ENCODE data around the gene MED7.

MED7 gene

GRCh38 chr5:157175071-157175612 lies 32.5 kb upstream of the MED7 start:
- H3K4me1 ChIP-seq (ENCODE audit: insufficient read depth, low read length): no peaks in the 10 kb centered on the region
- no peaks in the 10 kb centered on the region for H3K9me3 ChIP-seq (ENCODE audit: low read length)
- H3K27me3 ChIP-seq (ENCODE audit: insufficient read depth, low read length): no peaks in the 10 kb centered on the region
- H3K36me3 ChIP-seq (ENCODE audit: insufficient read depth, low read length): no peaks in the 10 kb centered on the region
- no peak overlapping the region for H3K4me3 ChIP-seq (ENCODE audit: low read length)
- no peak overlapping the region for H2AFZ ChIP-seq (ENCODE audit: low read depth, low read length)

- Histone ChIP-seq H3K36me3 (ENCODE audit: insufficient read depth, low read length) (no peaks in the 10 kb centered on the region), H3K27me3 (ENCODE audit: insufficient read depth, low read length) (no peaks in the 10 kb centered on the region), H2AFZ (ENCODE audit: low read depth, low read length) (no peak overlapping the region), H3K9me3 (ENCODE audit: low read length) (no peaks in the 10 kb centered on the region), H3K4me3 (ENCODE audit: low read length) (no peak overlapping the region), H3K4me1 (ENCODE audit: insufficient read depth, low read length) (no peaks in the 10 kb centered on the region)
These were observed 29.7 kb upstream of the MED7 start for GRCh38 chr5:157172403-157172802.

GRCh38 chr5:157168286-157168685 lies 25.6 kb upstream of the MED7 start:
- Histone ChIP-seq H2AFZ (ENCODE audit: low read depth, low read length) (no peak overlapping the region), H3K4me3 (ENCODE audit: low read length) (no peak overlapping the region), H3K9me3 (ENCODE audit: low read length) (no peaks in the 10 kb centered on the region), H3K27me3 (ENCODE audit: insufficient read depth, low read length) (no peaks in the 10 kb centered on the region), H3K4me1 (ENCODE audit: insufficient read depth, low read length) (no peaks in the 10 kb centered on the region), H3K36me3 (ENCODE audit: insufficient read depth, low read length) (no peaks in the 10 kb centered on the region)

- H3K27me3 ChIP-seq (ENCODE audit: insufficient read depth, low read length): no peaks in the 10 kb centered on the region
- H3K4me3 ChIP-seq (ENCODE audit: low read length): no peak overlapping the region
- no peak overlapping the region for H2AFZ ChIP-seq (ENCODE audit: low read depth, low read length)
- no peaks in the 10 kb centered on the region for H3K4me1 ChIP-seq (ENCODE audit: insufficient read depth, low read length)
- no peaks in the 10 kb centered on the region for H3K36me3 ChIP-seq (ENCODE audit: insufficient read depth, low read length)
- no peaks in the 10 kb centered on the region for H3K9me3 ChIP-seq (ENCODE audit: low read length)
These were observed 24.6 kb upstream of the MED7 start for GRCh38 chr5:157167214-157167621.

- Histone ChIP-seq H3K36me3 (ENCODE audit: insufficient read depth, low read length) (no peaks in the 10 kb centered on the region), H3K4me3 (ENCODE audit: low read length) (no peak within 1 kb of the TSS), H3K4me1 (ENCODE audit: insufficient read depth, low read length) (no peaks in the 10 kb centered on the region), H3K9me3 (ENCODE audit: low read length) (no peaks in the 10 kb centered on the region), H3K27me3 (ENCODE audit: insufficient read depth, low read length) (no peaks in the 10 kb centered on the region), H2AFZ (ENCODE audit: low read depth, low read length) (no peak within 1 kb of the TSS)
These were observed 23.8 kb upstream of the MED7 start, which contains the start of gene GARIN3 for GRCh38 chr5:157166214-157167213. GARIN3 (minus strand) TSS chr5:157166264; CDS start chr5:157166168, 96 bp downstream.

- H2AFZ ChIP-seq (ENCODE audit: low read depth, low read length): no peak overlapping the region
- no peaks in the 10 kb centered on the region for H3K27me3 ChIP-seq (ENCODE audit: insufficient read depth, low read length)
- no peak overlapping the region for H3K4me3 ChIP-seq (ENCODE audit: low read length)
- no peaks in the 10 kb centered on the region for H3K36me3 ChIP-seq (ENCODE audit: insufficient read depth, low read length)
- H3K9me3 ChIP-seq (ENCODE audit: low read length): no peaks in the 10 kb centered on the region
- no peaks in the 10 kb centered on the region for H3K4me1 ChIP-seq (ENCODE audit: insufficient read depth, low read length)
These were observed 23.0 kb upstream of the MED7 start for GRCh38 chr5:157165668-157166067.

- Histone ChIP-seq H3K4me1 (ENCODE audit: insufficient read depth, low read length) (no peaks in the 10 kb centered on the region), H3K27me3 (ENCODE audit: insufficient read depth, low read length) (no peaks in the 10 kb centered on the region), H3K36me3 (ENCODE audit: insufficient read depth, low read length) (no peaks in the 10 kb centered on the region), H3K9me3 (ENCODE audit: low read length) (no peaks in the 10 kb centered on the region), H3K4me3 (ENCODE audit: low read length) (no peak overlapping the region), H2AFZ (ENCODE audit: low read depth, low read length) (no peak overlapping the region)
These were observed 22.6 kb upstream of the MED7 start for GRCh38 chr5:157165261-157165660.

- H2AFZ ChIP-seq (ENCODE audit: low read depth, low read length): no peak overlapping the region
- H3K9me3 ChIP-seq (ENCODE audit: low read length): no peaks in the 10 kb centered on the region
- H3K4me1 ChIP-seq (ENCODE audit: insufficient read depth, low read length): no peaks in the 10 kb centered on the region
- H3K4me3 ChIP-seq (ENCODE audit: low read length): no peak overlapping the region
- H3K36me3 ChIP-seq (ENCODE audit: insufficient read depth, low read length): no peaks in the 10 kb centered on the region
- H3K27me3 ChIP-seq (ENCODE audit: insufficient read depth, low read length): peaks cover 3% of the 10 kb centered on the region
These were observed 21.9 kb upstream of the MED7 start for GRCh38 chr5:157164521-157164920.

- Histone ChIP-seq H3K4me3 (ENCODE audit: low read length) (no peak overlapping the region), H3K9me3 (ENCODE audit: low read length) (no peaks in the 10 kb centered on the region), H3K27me3 (ENCODE audit: insufficient read depth, low read length) (peaks cover 3% of the 10 kb centered on the region), H3K36me3 (ENCODE audit: insufficient read depth, low read length) (no peaks in the 10 kb centered on the region), H2AFZ (ENCODE audit: low read depth, low read length) (no peak overlapping the region), H3K4me1 (ENCODE audit: insufficient read depth, low read length) (no peaks in the 10 kb centered on the region)
These were observed 20.4 kb upstream of the MED7 start for GRCh38 chr5:157162919-157163510.

GRCh38 chr5:157161996-157162395 lies 19.3 kb upstream of the MED7 start:
- Histone ChIP-seq H3K9me3 (ENCODE audit: low read length) (no peaks in the 10 kb centered on the region), H3K4me3 (ENCODE audit: low read length) (no peak overlapping the region), H2AFZ (ENCODE audit: low read depth, low read length) (no peak overlapping the region), H3K27me3 (ENCODE audit: insufficient read depth, low read length) (peaks cover 3% of the 10 kb centered on the region), H3K4me1 (ENCODE audit: insufficient read depth, low read length) (no peaks in the 10 kb centered on the region), H3K36me3 (ENCODE audit: insufficient read depth, low read length) (no peaks in the 10 kb centered on the region)

GRCh38 chr5:157160001-157160400 lies 17.3 kb upstream of the MED7 start:
- no peaks in the 10 kb centered on the region for H3K4me1 ChIP-seq (ENCODE audit: insufficient read depth, low read length)
- H2AFZ ChIP-seq (ENCODE audit: low read depth, low read length): no peak overlapping the region
- no peaks in the 10 kb centered on the region for H3K36me3 ChIP-seq (ENCODE audit: insufficient read depth, low read length)
- H3K9me3 ChIP-seq (ENCODE audit: low read length): no peaks in the 10 kb centered on the region
- H3K4me3 ChIP-seq (ENCODE audit: low read length): no peak overlapping the region
- H3K27me3 ChIP-seq (ENCODE audit: insufficient read depth, low read length): peaks cover 3% of the 10 kb centered on the region

- Histone ChIP-seq H3K4me3 (ENCODE audit: low read length) (no peak overlapping the region), H3K4me1 (ENCODE audit: insufficient read depth, low read length) (no peaks in the 10 kb centered on the region), H3K27me3 (ENCODE audit: insufficient read depth, low read length) (peaks cover 3% of the 10 kb centered on the region), H3K36me3 (ENCODE audit: insufficient read depth, low read length) (no peaks in the 10 kb centered on the region), H2AFZ (ENCODE audit: low read depth, low read length) (no peak overlapping the region), H3K9me3 (ENCODE audit: low read length) (no peaks in the 10 kb centered on the region)
These were observed 16.6 kb upstream of the MED7 start for GRCh38 chr5:157159209-157159751.

GRCh38 chr5:157157293-157157891 lies 14.7 kb upstream of the MED7 start:
- H3K4me1 ChIP-seq (ENCODE audit: insufficient read depth, low read length): no peaks in the 10 kb centered on the region
- no peak overlapping the region for H2AFZ ChIP-seq (ENCODE audit: low read depth, low read length)
- H3K4me3 ChIP-seq (ENCODE audit: low read length): no peak overlapping the region
- H3K9me3 ChIP-seq (ENCODE audit: low read length): no peaks in the 10 kb centered on the region
- H3K27me3 ChIP-seq (ENCODE audit: insufficient read depth, low read length): peaks cover 3% of the 10 kb centered on the region
- no peaks in the 10 kb centered on the region for H3K36me3 ChIP-seq (ENCODE audit: insufficient read depth, low read length)
